Activated naive CD4-positive, alpha-beta T cell treated with anti-CD3 and anti-CD28 coated beads, Interleukin-2, amount 50 U/mL, for 16 hours (primary cell): ENCODE results near the gene UMAD1.

ENCODE experiments used
- DNase-seq: peaks from one replicate; pipeline ENCODE4 v3.0.0-alpha.2; 2020

UMAD1 gene

DNA sequence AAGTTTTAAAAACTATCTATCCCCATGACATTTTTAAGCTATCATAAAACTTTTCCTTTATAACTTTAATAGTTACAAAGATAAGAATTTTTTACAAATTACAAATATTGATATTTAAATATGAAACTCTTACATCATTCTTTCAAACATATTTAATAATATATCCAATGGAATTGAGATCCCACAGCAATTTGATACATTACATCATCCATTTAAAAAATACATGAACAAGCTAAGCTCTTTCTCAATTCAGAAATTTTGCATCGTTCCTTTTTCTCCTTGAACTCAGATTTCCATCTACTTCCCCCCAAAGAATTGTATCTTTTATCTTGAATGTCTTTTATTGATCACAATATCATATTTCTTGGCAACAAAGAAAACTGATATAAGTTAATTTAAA lies 209.6 kb downstream of the UMAD1 start:
- DNase-seq, result no peak

DNA sequence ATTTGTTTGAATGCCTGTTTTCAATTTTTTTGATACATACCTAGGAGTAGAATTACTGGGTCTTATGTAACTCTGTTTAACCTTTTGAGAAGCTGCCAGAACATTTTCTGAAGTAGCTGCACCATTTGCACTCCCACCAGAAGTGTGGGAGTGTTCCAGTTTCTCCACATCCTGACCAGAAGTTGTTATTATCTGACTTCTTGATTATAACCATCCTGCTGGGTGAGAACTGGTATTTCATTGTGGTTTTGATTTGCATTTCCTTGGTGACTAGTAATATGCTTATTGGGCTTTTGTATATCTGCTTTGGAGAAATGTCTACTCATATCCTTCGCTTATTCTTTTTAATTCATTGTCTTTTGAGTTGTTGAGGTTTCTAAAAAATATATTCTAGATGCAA lies 210.8 kb downstream of the UMAD1 start:
- no peak for DNase-seq

DNA sequence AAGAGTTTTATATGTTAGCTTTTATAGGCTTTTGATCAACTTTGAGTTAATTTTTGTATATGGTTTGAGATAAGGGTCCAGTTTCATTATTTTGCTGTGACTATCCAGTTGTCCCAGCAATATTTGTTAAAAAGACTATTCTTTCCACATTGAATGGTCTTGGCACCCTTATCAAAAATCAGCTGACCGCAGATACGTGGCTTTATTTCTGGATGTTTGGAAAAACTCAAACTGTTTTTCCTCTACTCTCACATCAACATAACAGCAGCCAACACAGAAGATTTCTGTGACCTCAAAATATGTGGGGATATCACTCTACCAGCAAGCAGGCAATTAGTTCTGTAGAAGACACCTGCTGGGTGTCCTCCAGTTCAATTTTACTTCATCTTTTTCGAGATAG lies 211.4 kb downstream of the UMAD1 start:
- DNase-seq, result no peak

DNA sequence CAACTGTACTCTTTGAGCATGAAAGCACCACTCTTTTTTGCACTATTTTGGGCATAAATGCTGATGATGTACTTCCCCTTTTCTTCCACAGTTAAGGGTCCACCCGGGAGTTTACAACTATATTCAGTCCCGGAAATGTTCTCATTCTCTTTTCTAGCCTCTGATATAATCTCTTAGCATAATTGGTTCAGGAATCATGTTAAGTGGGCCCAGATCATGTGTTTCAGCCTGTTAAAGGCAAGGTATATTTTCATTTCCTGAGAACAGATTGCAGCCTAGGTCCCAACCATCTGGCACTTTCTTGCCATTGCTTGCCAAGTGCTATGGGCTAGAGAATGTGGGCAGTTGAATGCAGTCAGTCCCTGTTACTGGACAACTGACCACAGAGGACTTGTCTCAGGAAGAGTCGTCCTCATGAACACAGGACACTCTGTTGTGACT lies 216.6 kb downstream of the UMAD1 start:
- no peak for DNase-seq

GRCh38 chr7:7858559-7858958 lies 218.0 kb downstream of the UMAD1 start:
- no peak for DNase-seq

DNA sequence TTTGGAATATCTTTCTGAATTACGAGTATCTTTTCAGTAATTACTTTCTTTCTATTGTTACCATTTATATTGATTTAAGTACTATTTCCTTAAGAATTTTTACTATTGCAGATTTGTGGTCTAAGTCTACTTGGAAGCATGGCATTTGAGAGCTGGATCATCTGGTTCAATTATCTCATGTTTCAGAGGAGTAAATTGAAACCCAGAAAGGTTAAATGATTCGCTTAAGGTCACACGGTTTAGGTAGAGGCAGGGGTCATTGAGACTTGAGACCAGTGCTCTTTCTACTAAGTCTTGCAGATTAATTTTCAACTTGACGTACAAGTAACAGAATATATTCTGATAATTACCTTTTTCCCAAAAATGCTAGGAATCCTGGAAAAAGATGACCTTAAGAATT lies 218.9 kb downstream of the UMAD1 start:
- DNase-seq, result no peak

DNA sequence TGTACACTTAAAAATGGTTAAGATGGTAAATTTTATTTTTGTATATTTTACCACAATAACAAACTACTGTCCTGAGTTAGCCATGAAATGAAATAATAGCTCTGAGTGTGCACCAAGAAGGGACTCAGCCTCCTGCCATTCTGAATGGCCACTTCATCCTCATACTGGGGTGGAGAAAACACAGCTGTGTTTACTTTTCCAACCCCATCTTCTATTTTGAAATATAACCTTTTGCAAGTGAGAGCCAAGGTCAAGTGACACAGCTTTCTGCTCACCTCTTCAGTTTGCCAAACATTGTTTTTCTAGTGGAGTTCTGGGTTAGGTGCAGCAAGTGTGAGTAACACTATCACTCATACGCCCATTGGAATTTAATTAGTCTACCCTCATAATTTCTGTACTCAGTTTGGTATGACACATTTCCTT lies 220.7 kb downstream of the UMAD1 start:
- no peak for DNase-seq

DNA sequence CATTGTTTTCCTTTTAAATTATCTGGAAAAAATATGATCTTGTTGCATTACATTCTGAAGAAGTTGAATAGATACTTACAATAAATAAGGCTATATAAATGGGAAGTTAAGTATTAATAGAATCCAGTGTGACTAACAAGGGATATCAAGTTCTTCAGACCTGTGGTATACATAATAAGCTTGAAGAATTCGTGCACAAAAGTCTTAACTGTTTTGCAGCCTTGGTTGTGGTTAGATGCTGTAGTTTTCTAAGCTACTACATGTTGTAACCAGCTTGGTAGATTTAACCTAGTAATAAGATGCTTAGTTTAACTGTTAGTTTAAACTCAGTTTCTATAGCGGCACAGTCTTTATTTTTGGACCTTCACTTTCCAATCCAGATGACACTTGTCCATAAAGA lies 221.8 kb downstream of the UMAD1 start:
- no peak for DNase-seq

DNA sequence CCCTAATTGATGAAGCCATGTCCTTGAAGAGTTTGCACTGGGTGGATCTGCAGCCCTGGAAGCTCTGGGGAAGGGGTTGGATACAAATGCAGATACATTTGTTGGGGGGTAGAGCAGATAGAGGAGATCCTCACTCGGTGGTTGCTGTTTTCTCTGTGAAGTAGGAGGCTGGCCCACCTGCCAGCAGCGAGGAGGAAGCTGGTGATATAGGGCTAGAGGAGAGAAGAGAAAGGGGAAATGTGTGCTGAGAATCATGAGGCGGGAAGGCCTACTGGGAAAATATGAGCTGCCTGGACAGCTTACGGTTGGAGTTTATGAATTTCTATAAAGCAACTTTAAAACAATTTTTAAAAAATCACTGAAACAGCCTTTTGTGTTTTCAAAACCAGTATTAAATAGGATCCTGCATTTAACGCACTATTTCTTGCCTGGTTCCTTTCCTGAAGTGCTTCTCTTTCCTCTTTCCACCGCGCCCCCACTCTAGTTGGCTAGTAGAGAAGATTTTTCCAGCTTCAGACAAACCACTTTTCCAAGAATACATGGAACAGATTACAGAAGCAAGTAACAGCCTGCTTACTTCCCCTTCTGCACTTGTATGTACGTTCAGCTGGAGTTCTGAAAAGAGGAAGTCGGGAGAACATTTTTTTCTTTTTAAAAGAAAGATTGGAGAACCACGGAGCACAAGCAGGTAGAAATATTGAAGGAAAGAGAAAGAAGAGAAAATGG lies 227.5 kb downstream of the UMAD1 start:
- DNase-seq, result no peak

- DNase-seq, result no peak
Measured at GRCh38 chr7:7868572-7868899, 228.0 kb downstream of the UMAD1 start.

GRCh38 chr7:7869036-7869435 lies 228.5 kb downstream of the UMAD1 start:
- DNase-seq, result no peak

DNA sequence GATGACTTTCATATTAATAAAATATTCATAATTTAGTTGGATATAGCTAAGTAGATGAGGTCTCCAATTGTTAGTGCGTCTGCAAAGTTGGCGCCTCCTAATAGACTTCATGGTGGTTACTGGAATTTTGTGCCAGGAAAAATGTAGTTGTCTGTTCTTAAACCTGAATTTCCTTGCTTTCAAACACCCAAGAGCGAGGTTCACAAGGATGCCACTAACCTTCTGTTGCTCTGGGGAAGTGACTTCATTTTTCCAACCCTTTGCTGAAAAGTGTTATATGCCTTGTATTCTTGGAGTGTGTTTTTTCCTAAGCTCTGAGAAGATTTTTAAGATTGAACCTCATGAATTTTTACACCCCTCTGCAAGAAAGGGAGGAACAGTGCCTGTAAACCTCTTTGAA lies 229.1 kb downstream of the UMAD1 start:
- no peak for DNase-seq

DNA sequence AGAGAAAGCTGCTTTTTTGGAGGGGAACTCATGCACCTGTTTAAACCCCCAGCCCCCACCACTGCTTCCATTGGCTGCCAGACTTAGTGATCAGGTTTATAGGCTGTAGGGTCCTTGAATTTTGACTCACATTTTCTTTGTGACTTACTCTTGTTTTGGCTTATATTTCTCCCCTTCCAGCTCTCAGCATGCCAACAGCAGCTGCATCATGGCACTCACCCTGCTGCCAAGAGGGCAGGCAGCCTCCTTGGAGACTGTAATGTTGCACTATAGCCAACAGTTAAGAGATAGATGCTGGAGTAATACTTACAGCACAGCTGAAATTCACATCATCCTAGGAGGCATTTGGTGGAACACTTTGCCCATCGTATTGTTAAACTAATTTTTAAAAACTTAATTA lies 230.0 kb downstream of the UMAD1 start:
- no peak for DNase-seq

- no peak for DNase-seq
Measured at GRCh38 chr7:7876419-7876818, 235.9 kb downstream of the UMAD1 start.

DNA sequence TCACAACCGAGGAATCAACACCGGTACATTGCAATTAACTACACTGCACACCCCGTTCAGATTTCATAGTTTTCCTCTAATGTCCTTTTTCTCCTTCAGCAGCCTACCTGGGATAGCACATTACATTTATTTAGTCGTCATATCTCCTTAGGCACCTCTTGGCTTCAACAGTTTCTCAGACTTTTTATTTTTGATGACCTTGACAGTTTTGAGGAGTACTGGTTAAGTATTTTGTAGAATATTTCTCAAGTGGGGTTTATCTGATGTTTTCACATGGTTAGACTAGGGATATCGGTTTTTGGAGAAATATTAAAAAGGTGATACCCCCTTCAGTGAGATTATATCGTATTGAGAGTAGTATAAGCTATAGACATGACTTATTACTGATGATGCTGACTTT lies 241.0 kb downstream of the UMAD1 start:
- DNase-seq, result no peak

DNA sequence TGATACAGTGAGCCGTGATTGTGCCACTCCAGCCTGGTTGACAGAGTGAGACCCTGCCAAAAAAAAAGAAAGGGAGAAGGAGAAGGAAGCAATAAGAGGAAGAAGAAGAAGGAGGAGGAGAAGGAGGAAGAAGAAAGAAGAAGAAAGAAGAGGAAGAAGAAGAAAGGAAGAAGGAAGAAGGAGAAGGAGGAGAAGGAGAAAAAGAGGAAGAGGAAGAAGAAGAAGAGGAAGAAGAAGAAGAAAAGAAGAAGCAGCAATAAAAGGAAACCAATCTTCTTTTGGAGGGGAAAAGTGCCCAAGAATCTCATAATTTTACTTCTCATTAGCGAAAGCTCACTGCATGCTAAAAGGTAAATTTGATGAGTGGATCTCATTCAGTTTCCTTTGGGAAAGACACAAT lies 242.3 kb downstream of the UMAD1 start:
- DNase-seq, result no peak

DNA sequence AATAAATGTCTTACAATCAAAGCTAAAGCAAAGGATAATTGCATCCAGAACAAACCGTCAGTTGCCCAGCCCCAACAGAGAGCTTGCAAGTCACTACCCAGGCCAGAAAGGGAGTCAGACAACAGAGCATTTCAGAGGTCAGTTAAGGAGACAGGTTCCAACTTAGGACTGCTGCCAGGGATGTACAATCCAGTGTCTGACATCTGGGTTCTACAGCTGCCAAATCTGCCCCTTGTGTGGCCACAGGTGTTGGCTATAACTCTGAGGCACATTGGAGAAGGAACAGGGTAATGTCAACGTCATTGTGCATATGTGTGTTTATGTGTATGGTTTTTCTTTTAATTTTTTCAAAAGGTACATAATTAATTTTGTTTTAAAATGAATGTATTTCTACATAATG lies 242.8 kb downstream of the UMAD1 start:
- DNase-seq, result no peak

DNA sequence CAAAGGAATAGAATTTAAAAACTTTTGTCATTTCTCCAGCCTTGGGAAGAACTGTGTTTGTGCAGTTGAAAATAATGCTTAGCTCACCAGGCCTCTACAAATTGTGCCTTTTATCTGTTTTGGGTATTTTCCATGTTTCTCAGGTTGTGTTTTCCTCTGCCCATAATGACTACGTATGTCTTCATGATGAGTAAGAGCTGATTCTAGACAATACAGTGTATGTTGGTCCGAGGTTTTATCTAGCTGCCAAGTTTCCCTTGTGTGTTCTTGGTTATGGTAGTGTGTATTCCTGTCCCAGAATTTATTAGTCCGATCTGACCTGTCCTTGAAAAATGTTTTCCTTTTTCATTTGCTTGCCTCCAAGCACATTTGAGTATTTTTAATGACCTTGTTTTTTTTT lies 244.3 kb downstream of the UMAD1 start:
- DNase-seq, result no peak

DNA sequence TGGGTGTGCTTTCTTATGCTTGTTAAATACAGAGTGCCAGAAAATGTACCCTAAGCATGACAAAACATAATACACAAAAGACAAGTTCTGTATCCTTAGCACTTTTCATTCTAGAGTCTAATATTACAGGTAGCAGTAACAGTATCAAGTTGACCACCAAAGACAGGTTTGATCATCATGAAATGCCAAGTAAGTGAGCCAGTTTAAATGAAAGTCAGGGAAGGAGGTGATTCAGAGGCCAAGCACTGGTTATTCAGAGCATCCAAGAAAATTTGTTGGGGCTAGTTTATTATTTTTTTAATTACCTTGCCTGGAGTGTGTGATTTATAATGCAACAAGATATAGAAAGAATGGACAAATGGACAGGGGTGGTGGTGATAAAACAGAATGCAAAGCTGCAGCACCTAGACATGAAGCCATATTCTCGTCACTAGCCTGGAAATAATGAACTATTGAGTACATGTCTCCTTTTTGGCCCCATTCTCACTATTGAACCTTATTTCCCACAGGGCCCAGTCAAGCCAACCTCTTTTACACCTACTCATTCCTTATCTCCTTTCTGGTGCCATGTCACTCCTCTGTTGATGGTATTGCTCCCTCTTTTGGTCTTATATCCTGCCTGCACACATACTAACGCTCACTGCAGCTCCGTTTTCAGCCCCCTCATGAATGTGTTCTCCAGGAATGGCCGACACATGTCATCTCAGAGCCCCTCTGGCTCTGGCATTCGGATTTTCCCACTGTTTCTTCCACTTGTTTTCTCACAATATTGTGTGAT lies 249.4 kb downstream of the UMAD1 start:
- no peak for DNase-seq

DNA sequence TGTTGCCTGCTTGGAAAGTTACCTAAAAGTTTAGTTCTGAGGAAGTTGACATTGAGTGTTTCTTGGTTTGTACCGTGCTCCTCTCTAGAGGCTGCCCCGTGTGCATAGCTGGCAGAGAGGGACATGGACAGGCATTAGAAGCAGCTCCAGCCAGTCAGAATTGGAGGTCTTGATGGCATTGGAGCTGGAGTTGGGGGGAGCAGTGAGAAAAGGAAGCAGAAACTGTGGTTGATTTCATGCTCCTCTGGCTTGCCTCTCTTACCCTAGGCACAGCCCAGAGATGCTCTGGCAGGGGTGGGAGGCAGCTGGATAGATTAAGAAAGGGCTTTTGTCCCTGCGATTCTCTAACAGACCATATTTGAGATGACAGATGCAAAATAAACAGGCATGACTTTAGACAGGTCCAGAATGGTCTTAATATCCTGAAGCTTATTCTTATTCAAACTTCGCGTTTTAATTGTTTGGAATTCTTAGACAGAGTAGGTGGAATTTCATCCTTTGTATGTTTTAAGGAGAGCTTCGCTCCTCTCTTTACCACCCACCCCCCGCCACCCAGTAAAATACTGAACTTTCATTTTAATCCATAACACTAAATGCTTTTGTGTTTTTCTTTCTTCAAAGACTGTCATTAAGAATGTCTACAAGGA lies 254.6 kb downstream of the UMAD1 start:
- no peak for DNase-seq

DNA sequence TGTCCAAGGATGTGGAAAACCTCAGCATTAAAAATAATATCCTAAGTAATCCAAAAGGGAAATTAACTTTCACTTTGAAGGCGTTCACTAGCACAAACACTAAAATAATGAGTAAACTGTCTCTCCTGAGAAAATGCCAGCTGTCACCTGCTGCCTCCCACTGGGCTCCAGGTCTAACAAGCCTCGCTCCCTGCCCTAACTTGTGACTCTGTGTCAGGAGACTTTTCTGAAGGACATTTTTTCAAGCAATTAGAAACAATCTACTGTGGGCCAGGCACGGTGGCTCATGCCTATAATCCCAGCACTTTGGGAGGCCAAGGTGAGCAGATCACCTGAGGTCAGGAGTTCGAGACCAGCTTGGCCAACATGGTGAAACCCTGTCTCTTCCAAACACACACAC lies 255.2 kb downstream of the UMAD1 start:
- no peak for DNase-seq

DNA sequence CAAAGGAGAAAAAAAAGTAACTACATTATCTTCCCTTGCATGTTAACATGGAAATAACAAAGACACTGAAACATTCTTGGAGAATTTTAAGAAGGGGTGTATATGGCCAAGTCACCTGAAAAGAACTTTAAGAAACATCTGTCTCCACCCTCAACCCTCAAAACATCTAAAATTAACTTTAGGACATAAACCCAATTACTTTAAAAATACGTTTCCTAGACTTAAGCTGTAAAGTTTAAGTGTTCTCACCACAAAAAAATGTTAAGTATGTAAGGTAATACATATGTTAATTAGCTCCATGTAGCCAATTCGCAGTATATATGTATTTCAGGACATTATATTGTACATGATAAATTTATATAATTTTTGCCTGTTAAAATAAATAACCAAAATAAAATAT lies 257.0 kb downstream of the UMAD1 start:
- no peak for DNase-seq

GRCh38 chr7:7897949-7898515 lies 257.5 kb downstream of the UMAD1 start:
- no peak for DNase-seq

GRCh38 chr7:7902845-7903244 lies 262.3 kb downstream of the UMAD1 start:
- no peak for DNase-seq
